GM19193 (cell line): ENCODE results near the gene DNAH12.

Experiments used
- POLR2A ChIP-seq: IDR thresholded peaks from 4 replicates; pipeline ENCODE4 v1.6.1; 2011; ENCODE audit not compliant: insufficient read depth, insufficient read length; ENCODE audit errors: extremely low read depth

Gene DNAH12

GRCh38 chr3:57389271-57389670 is 154.9 kb downstream of the DNAH12 start:
- TF ChIP-seq POLR2A, result no peak

GRCh38 chr3:57386307-57386706 is 157.8 kb downstream of the DNAH12 start:
- TF ChIP-seq POLR2A, result no peak

GRCh38 chr3:57385498-57385897 is 158.6 kb downstream of the DNAH12 start:
- no peak for TF ChIP-seq POLR2A

- TF ChIP-seq POLR2A, result no peak
Observed at GRCh38 chr3:57383838-57384237, 160.3 kb downstream of the DNAH12 start.

GRCh38 chr3:57383406-57383805 is 160.7 kb downstream of the DNAH12 start:
- no peak for TF ChIP-seq POLR2A

GRCh38 chr3:57382933-57383332 is 161.2 kb downstream of the DNAH12 start:
- no peak for TF ChIP-seq POLR2A

- TF ChIP-seq POLR2A, result no peak
Observed at GRCh38 chr3:57370341-57370740, 173.8 kb downstream of the DNAH12 start.

- no peak for TF ChIP-seq POLR2A
Observed at GRCh38 chr3:57354768-57355167, 189.4 kb downstream of the DNAH12 start.

GRCh38 chr3:57350271-57350670 is 193.9 kb downstream of the DNAH12 start:
- no peak for TF ChIP-seq POLR2A

- TF ChIP-seq POLR2A, result no peak
Observed at GRCh38 chr3:57335283-57335938, 208.7 kb downstream of the DNAH12 start.

- no peak for TF ChIP-seq POLR2A
Observed at GRCh38 chr3:57331078-57331610, 213.0 kb downstream of the DNAH12 start.

GRCh38 chr3:57314204-57314603 is 229.9 kb downstream of the DNAH12 start:
- TF ChIP-seq POLR2A, result no peak

- no peak for TF ChIP-seq POLR2A
Observed at GRCh38 chr3:57309769-57310360, 234.3 kb downstream of the DNAH12 start.

GRCh38 chr3:57298041-57298440 is 246.1 kb downstream of the DNAH12 start:
- TF ChIP-seq POLR2A, result no peak

- TF ChIP-seq POLR2A, result no peak
Observed at GRCh38 chr3:57292897-57293526, 251.1 kb downstream of the DNAH12 start.

- TF ChIP-seq POLR2A, result no peak
Observed at GRCh38 chr3:57292159-57292896, 251.8 kb downstream of the DNAH12 start, which contains the start of gene ASB14. Gene ASB14, minus strand, starts transcription at chr3:57292685. Its CDS starts 652 bp downstream, at chr3:57292033.

GRCh38 chr3:57288403-57288802 is 255.7 kb downstream of the DNAH12 start:
- TF ChIP-seq POLR2A, result no peak
